ENCODE results near the gene TPRN. TPM values are rescaled to one million over a fixed set of nuclear protein-coding genes. Genes with fewer than 3 reads are reported as not detected.
A peak's percentile ranks its signal among the peaks of the same experiment; 100 is the strongest.

Gene TPRN
- total and polyA plus RNA-seq, 9 of the 15 experiments (the other 6 are each of a cell fraction or from before 2014, with no cell fraction given), result 0.31 to 31.9 (median 4.4) TPM

DNA sequence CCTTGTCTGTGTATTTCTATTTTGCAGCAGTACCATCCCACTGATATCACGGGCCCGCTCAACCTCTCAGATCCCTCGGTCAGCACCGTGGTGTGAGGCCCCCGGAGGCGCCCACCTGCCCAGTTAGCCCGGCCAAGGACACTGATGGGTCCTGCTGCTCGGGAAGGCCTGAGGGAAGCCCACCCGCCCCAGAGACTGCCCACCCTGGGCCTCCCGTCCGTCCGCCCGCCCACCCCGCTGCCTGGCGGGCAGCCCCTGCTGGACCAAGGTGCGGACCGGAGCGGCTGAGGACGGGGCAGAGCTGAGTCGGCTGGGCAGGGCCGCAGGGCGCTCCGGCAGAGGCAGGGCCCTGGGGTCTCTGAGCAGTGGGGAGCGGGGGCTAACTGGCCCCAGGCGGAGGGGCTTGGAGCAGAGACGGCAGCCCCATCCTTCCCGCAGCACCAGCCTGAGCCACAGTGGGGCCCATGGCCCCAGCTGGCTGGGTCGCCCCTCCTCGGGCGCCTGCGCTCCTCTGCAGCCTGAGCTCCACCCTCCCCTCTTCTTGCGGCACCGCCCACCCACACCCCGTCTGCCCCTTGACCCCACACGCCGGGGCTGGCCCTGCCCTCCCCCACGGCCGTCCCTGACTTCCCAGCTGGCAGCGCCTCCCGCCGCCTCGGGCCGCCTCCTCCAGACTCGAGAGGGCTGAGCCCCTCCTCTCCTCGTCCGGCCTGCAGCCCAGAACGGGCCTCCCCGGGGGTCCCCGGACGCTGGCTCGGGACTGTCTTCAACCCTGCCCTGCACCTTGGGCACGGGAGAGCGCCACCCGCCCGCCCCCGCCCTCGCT, 32.6 kb downstream of the TPRN start (continued):
- TF ChIP-seq NR2C1 (IDR thresholded peaks at IDR 0.05), result no peak; the same call in 1 of the 2 replicates
- TF ChIP-seq NR2C1 (tag; IDR thresholded peaks at IDR 0.05), result 0 out of 2 replicates have a peak, but pooled peaks have one; percentile 22
- TF ChIP-seq ARNT (IDR thresholded peaks at IDR 0.05), result no peak
- TF ChIP-seq, protein P1, sequence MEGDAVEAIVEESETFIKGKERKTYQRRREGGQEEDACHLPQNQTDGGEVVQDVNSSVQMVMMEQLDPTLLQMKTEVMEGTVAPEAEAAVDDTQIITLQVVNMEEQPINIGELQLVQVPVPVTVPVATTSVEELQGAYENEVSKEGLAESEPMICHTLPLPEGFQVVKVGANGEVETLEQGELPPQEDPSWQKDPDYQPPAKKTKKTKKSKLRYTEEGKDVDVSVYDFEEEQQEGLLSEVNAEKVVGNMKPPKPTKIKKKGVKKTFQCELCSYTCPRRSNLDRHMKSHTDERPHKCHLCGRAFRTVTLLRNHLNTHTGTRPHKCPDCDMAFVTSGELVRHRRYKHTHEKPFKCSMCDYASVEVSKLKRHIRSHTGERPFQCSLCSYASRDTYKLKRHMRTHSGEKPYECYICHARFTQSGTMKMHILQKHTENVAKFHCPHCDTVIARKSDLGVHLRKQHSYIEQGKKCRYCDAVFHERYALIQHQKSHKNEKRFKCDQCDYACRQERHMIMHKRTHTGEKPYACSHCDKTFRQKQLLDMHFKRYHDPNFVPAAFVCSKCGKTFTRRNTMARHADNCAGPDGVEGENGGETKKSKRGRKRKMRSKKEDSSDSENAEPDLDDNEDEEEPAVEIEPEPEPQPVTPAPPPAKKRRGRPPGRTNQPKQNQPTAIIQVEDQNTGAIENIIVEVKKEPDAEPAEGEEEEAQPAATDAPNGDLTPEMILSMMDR (IDR thresholded peaks at IDR 0.05 in 2 of 3, conservative IDR thresholded peaks at IDR 0.05 in 1 of 3; ENCODE audit: insufficient read depth in 2 of 3, low read depth in 1 of 3, low read length in 3 of 3), result no peak
- peak; percentile 46 for TF ChIP-seq HNRNPK (IDR thresholded peaks at IDR 0.05; ENCODE audit: low read depth, low read length, poor library complexity, severe bottlenecking)
- TF ChIP-seq NRF1 (conservative IDR thresholded peaks at IDR 0.05 in 1 of 2, IDR thresholded peaks at IDR 0.05 in 1 of 2), result peak; percentile 52 to 58
- TF ChIP-seq, protein P2, sequence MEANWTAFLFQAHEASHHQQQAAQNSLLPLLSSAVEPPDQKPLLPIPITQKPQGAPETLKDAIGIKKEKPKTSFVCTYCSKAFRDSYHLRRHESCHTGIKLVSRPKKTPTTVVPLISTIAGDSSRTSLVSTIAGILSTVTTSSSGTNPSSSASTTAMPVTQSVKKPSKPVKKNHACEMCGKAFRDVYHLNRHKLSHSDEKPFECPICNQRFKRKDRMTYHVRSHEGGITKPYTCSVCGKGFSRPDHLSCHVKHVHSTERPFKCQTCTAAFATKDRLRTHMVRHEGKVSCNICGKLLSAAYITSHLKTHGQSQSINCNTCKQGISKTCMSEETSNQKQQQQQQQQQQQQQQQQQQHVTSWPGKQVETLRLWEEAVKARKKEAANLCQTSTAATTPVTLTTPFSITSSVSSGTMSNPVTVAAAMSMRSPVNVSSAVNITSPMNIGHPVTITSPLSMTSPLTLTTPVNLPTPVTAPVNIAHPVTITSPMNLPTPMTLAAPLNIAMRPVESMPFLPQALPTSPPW (CRISPR knock-in tag; IDR thresholded peaks at IDR 0.05), result peak; percentile 42; the same call in 1 of the 2 replicates
- TF ChIP-seq KHSRP (IDR thresholded peaks at IDR 0.05), result no peak
- TF ChIP-seq ZNF699 (CRISPR knock-in tag; IDR thresholded peaks at IDR 0.05; ENCODE audit: insufficient replicate concordance), result no peak
- no peak for TF ChIP-seq HEY1 (CRISPR knock-in tag; IDR thresholded peaks at IDR 0.05; ENCODE audit: borderline replicate concordance)
- TF ChIP-seq, protein P3, sequence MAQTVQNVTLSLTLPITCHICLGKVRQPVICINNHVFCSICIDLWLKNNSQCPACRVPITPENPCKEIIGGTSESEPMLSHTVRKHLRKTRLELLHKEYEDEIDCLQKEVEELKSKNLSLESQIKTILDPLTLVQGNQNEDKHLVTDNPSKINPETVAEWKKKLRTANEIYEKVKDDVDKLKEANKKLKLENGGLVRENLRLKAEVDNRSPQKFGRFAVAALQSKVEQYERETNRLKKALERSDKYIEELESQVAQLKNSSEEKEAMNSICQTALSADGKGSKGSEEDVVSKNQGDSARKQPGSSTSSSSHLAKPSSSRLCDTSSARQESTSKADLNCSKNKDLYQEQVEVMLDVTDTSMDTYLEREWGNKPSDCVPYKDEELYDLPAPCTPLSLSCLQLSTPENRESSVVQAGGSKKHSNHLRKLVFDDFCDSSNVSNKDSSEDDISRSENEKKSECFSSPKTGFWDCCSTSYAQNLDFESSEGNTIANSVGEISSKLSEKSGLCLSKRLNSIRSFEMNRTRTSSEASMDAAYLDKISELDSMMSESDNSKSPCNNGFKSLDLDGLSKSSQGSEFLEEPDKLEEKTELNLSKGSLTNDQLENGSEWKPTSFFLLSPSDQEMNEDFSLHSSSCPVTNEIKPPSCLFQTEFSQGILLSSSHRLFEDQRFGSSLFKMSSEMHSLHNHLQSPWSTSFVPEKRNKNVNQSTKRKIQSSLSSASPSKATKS (CRISPR knock-in tag; IDR thresholded peaks at IDR 0.05), result no peak
- TF ChIP-seq MTA2 (IDR thresholded peaks at IDR 0.05; ENCODE audit: low read depth), result no peak
- TF ChIP-seq ZNF644 (tag; IDR thresholded peaks at IDR 0.05; ENCODE audit: low read depth), result no peak
